Renal pelvis (tissue), 4 donors: Measurements from ENCODE around the gene UBE2H. TPM values are rescaled to one million over a fixed set of nuclear protein-coding genes. Genes with fewer than 3 reads are reported as not detected.
A peak's percentile ranks its signal among the peaks of the same experiment; 100 is the strongest.

Experiments
- DNase-seq: peaks from one replicate; pipeline ENCODE4 v3.0.0-alpha.2; 2013
- polyA plus RNA-seq, 3 donors: library from polyadenylated mRNA; unstranded; fragments of 120-200 nt; gene quantifications; one replicate each; pipeline ENCODE4 v1.2.1, GENCODE V29; 2013; ENCODE audit not compliant: insufficient read length in 3 of 3

The UBE2H gene
- polyA plus RNA-seq, 3 donors, result 103 to 114 (median 104) TPM

GRCh38 chr7:129955993-129956543 lies 3.3 kb upstream of the UBE2H start:
- DNase-seq, result no peak

GRCh38 chr7:129952086-129952652 lies 591 bp downstream of the UBE2H start:
- DNase-seq, result no peak

- DNase-seq, result no peak
Measured at GRCh38 chr7:129951226-129952085, 1.3 kb downstream of the UBE2H start.

GRCh38 chr7:129950933-129951225 lies 1.9 kb downstream of the UBE2H start:
- DNase-seq, result no peak

- no peak for DNase-seq
Measured at GRCh38 chr7:129950191-129950932, 2.4 kb downstream of the UBE2H start.

- peak; percentile 86 for DNase-seq
Measured at GRCh38 chr7:129949292-129950133, 3.2 kb downstream of the UBE2H start.

GRCh38 chr7:129948877-129949291 lies 3.9 kb downstream of the UBE2H start:
- DNase-seq, result peak; percentile 95

GRCh38 chr7:129948338-129948737 lies 4.4 kb downstream of the UBE2H start:
- DNase-seq, result no peak

GRCh38 chr7:129947701-129948100 lies 5.1 kb downstream of the UBE2H start:
- no peak for DNase-seq

- no peak for DNase-seq
Measured at GRCh38 chr7:129947049-129947448, 5.7 kb downstream of the UBE2H start.

- DNase-seq, result no peak
Measured at GRCh38 chr7:129946282-129946681, 6.5 kb downstream of the UBE2H start.

GRCh38 chr7:129943352-129943751 lies 9.4 kb downstream of the UBE2H start:
- no peak for DNase-seq

GRCh38 chr7:129940329-129940728 lies 12.4 kb downstream of the UBE2H start:
- DNase-seq, result no peak

- DNase-seq, result no peak
Measured at GRCh38 chr7:129939881-129940280, 12.9 kb downstream of the UBE2H start.

- no peak for DNase-seq
Measured at GRCh38 chr7:129933627-129934026, 19.1 kb downstream of the UBE2H start.

GRCh38 chr7:129926618-129927017 lies 26.1 kb downstream of the UBE2H start:
- no peak for DNase-seq

GRCh38 chr7:129925416-129926002 lies 27.3 kb downstream of the UBE2H start:
- DNase-seq, result no peak

GRCh38 chr7:129924602-129925001 lies 28.2 kb downstream of the UBE2H start:
- DNase-seq, result no peak

GRCh38 chr7:129923709-129924108 lies 29.1 kb downstream of the UBE2H start:
- DNase-seq, result peak; percentile 42

- DNase-seq, result no peak
Measured at GRCh38 chr7:129919492-129919891, 33.3 kb downstream of the UBE2H start.

- no peak for DNase-seq
Measured at GRCh38 chr7:129918922-129919321, 33.8 kb downstream of the UBE2H start.
